Endothelial cell of umbilical vein (primary cell): ENCODE data around the gene FNDC3A. TPM values are rescaled to one million over a fixed set of nuclear protein-coding genes. Genes with fewer than 3 reads are reported as not detected.

Experiments
- BruUV-seq: library from RNA; stranded (reverse); fragments of 400-500 nt; replicated peaks from 2 replicates; lab custom pipeline; 2021; lab: Mats Ljungman, UMichigan
- CTCF ChIA-PET: fragments of 300-600, 350-600 bp; sonication (Branson Sonifier 250); formaldehyde crosslinking; loops from one replicate; lab custom pipeline; 2021; ENCODE audit warnings: antibody characterized with exemption, inconsistent platforms; lab: Charles Lee
- POLR2A ChIA-PET: fragments of 300-600, 350-600 bp; sonication (Branson Sonifier 250); formaldehyde crosslinking; loops from one replicate; lab custom pipeline; 2021; ENCODE audit warnings: antibody characterized with exemption, inconsistent platforms; lab: Charles Lee
- DNase-seq: peaks from one replicate; pipeline ENCODE4 v3.0.0-alpha.2; 2011; ENCODE audit warnings: low read depth, low spot score
- FAIRE-seq: peaks from 2 replicates; lab custom pipeline; 2011; peaks lifted over from hg19 to GRCh38; lab: Jason Lieb, UNC
- H2AFZ ChIP-seq: 2 replicates; pipeline ENCODE4 v1.6.0; 2012; ENCODE audit warnings: low read depth, low read length, control low read depth, inconsistent platforms
- H3K27ac ChIP-seq: 2 replicates; pipeline ENCODE4 v1.5.1; 2011; ENCODE audit warnings: low read depth, mild to moderate bottlenecking, control low read depth, low read length, moderate library complexity; ENCODE audit not compliant: insufficient read depth
- H3K27me3 ChIP-seq, 2 experiments: 2 replicates each; pipeline versions ENCODE4 v1.6.0 to v1.6.1; 2011; ENCODE audit warnings: low read length in 2 of 2, mixed read lengths in 1 of 2; ENCODE audit not compliant: control insufficient read depth in 2 of 2, insufficient read depth in 2 of 2
- H3K36me3 ChIP-seq, 2 experiments: 2 replicates in 1 of 2; 3 replicates in 1 of 2; pipeline ENCODE4 v1.5.1; 2011; ENCODE audit warnings: low read length in 2 of 2, mild to moderate bottlenecking in 1 of 2, moderate library complexity in 1 of 2; ENCODE audit not compliant: control insufficient read depth in 2 of 2, insufficient read depth in 2 of 2; ENCODE audit errors: extremely low read depth in 1 of 2
- H3K4me1 ChIP-seq: 3 replicates; pipeline ENCODE4 v1.5.1; 2011; ENCODE audit warnings: mild to moderate bottlenecking, low read length; ENCODE audit not compliant: control insufficient read depth, insufficient read depth; ENCODE audit errors: extremely low read depth
- H3K4me2 ChIP-seq: 2 replicates; pipeline ENCODE4 v1.6.1; 2011; ENCODE audit warnings: low read length, control low read depth, mixed read lengths; ENCODE audit not compliant: insufficient read depth
- H3K4me3 ChIP-seq, 3 experiments: fragments of 200-600 bp in 1 of 3; sonication (generic), shearing (Covaris generic) in 1 of 3; replicated peaks in 1 of 3; 2 replicates each; pipeline ENCODE4 v1.5.1; 2011 to 2016; ENCODE audit warnings: control low read depth in 3 of 3, low read length in 3 of 3, mild to moderate bottlenecking in 2 of 3, inconsistent platforms in 1 of 3, low read depth in 1 of 3, moderate library complexity in 1 of 3; ENCODE audit not compliant: insufficient read depth in 1 of 3
- H3K79me2 ChIP-seq: 2 replicates; pipeline ENCODE4 v1.6.0; 2012; ENCODE audit warnings: low read length, inconsistent platforms; ENCODE audit not compliant: control insufficient read depth, insufficient read depth
- H3K9ac ChIP-seq: replicated peaks from 2 replicates; pipeline ENCODE3; 2011; ENCODE audit warnings: low read length, control low read depth; ENCODE audit not compliant: insufficient read depth; ENCODE audit errors: extremely low read depth
- H3K9me1 ChIP-seq: replicated peaks from 3 replicates; pipeline ENCODE4 v1.6.0; 2011; ENCODE audit warnings: mild to moderate bottlenecking, low read length; ENCODE audit not compliant: control insufficient read depth, insufficient read depth; ENCODE audit errors: extremely low read depth
- H3K9me3 ChIP-seq: replicated peaks from 2 replicates; pipeline ENCODE4 v1.5.1; 2012; ENCODE audit warnings: low read length, inconsistent platforms; ENCODE audit not compliant: control insufficient read depth, insufficient read depth
- H4K20me1 ChIP-seq: replicated peaks from 2 replicates; pipeline ENCODE3; 2011; ENCODE audit warnings: mild to moderate bottlenecking, low read length; ENCODE audit not compliant: control insufficient read depth, insufficient read depth; ENCODE audit errors: extremely low read depth
- EZH2 ChIP-seq: IDR thresholded peaks from 2 replicates; pipeline ENCODE4 v1.6.1; 2012; ENCODE audit warnings: borderline replicate concordance, low read depth, mild to moderate bottlenecking, moderate library complexity, low read length, inconsistent platforms; ENCODE audit not compliant: severe bottlenecking
- FOS ChIP-seq: IDR thresholded peaks from 2 replicates; pipeline ENCODE4 v1.6.1; 2011; ENCODE audit warnings: mild to moderate bottlenecking, low read length, moderate library complexity, borderline replicate concordance; ENCODE audit not compliant: insufficient read depth
- GATA2 ChIP-seq: IDR thresholded peaks from 2 replicates; pipeline ENCODE4 v1.7.0; 2011; ENCODE audit warnings: low read depth, mild to moderate bottlenecking, moderate library complexity, mixed read lengths, low read length; ENCODE audit not compliant: insufficient read length, insufficient read depth
- JUN ChIP-seq: IDR thresholded peaks from 2 replicates; pipeline ENCODE4 v1.6.1; 2011; ENCODE audit warnings: borderline replicate concordance, low read depth; ENCODE audit not compliant: insufficient read length, insufficient read depth
- MAX ChIP-seq: IDR thresholded peaks from 2 replicates; pipeline ENCODE4 v1.6.1; 2011; ENCODE audit not compliant: insufficient read depth, insufficient read length
- MYC ChIP-seq: IDR thresholded peaks from one replicate; pipeline ENCODE4 v1.6.1; 2011; ENCODE audit warnings: mild to moderate bottlenecking, low read depth, low read length
- POLR2A ChIP-seq: IDR thresholded peaks from 2 replicates; pipeline ENCODE4 v1.6.1; 2012; ENCODE audit warnings: low read depth, mild to moderate bottlenecking, control low read depth, low read length
- POLR2AphosphoS5 ChIP-seq: IDR thresholded peaks from 2 replicates; pipeline ENCODE4 v1.6.1; 2012; ENCODE audit warnings: low read depth, mild to moderate bottlenecking, control low read depth, low read length, moderate library complexity; ENCODE audit not compliant: insufficient read depth
- dilution Hi-C: fragments of 300-500 bp; cut with MboI; formaldehyde crosslinking; loops from one replicate; pipeline ENCODE4 v1.15.0; 2019; ENCODE audit warnings: low sequenced_read_pairs; ENCODE audit not compliant: extremely low pct_ligation_motif_present
- intact Hi-C: fragments of 100-400 bp; cut with micrococcal nuclease; formaldehyde crosslinking; loops from one replicate; pipeline ENCODE4 v1.10.0; 2022
- polyA plus RNA-seq, 4 experiments: library from polyadenylated mRNA; depleted of rRNA in 3 of 4; stranded (reverse) in 3 of 4; unstranded in 1 of 4; fragments of >200 nt; gene quantifications; 2 replicates each; pipeline versions ENCODE4 v1.2.1 to v1.2.3, GENCODE V29; 2011 to 2012; ENCODE audit warnings: missing spikeins in 1 of 4
- total RNA-seq: library from RNA; stranded (reverse); gene quantifications from 2 replicates; pipeline ENCODE4 v1.2.3, GENCODE V29; 2021
- TF ChIP-seq, protein P1 (sequence below), 2 donors: IDR thresholded peaks; 1 replicate in 1 of 2; 2 replicates in 1 of 2; pipeline ENCODE4 v1.5.1; 2011; ENCODE audit warnings: low read length in 2 of 2, mild to moderate bottlenecking in 2 of 2, moderate library complexity in 2 of 2, control low read depth in 1 of 2, inconsistent platforms in 1 of 2, low read depth in 1 of 2; ENCODE audit not compliant: insufficient read depth in 1 of 2; ENCODE audit errors: extremely low read depth in 1 of 2

The FNDC3A gene
- total and polyA plus RNA-seq, 2 donors (not counting 3 experiments of a cell fraction or from before 2014, with no cell fraction given), result 26.3 to 50.8 TPM

DNA sequence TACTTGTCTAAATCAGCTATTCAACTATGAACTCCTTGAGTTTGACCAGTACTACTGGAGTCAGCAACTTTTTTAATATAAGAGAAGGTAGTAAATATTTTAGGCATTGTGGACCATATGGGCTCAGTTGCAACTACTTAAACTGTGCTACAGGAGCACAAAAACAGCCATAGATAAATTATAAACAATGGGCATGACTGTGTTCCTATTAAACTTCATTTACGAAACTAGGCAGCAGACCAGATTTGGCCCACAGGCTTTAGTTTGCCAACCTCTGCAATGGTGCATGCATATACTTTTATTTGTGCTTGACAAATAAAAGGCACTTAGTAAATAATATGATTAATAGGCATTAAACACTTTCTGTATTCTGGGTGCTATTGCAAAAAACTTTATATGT lies 7.6 kb downstream of the FNDC3A start:
- TF ChIP-seq, protein P1, sequence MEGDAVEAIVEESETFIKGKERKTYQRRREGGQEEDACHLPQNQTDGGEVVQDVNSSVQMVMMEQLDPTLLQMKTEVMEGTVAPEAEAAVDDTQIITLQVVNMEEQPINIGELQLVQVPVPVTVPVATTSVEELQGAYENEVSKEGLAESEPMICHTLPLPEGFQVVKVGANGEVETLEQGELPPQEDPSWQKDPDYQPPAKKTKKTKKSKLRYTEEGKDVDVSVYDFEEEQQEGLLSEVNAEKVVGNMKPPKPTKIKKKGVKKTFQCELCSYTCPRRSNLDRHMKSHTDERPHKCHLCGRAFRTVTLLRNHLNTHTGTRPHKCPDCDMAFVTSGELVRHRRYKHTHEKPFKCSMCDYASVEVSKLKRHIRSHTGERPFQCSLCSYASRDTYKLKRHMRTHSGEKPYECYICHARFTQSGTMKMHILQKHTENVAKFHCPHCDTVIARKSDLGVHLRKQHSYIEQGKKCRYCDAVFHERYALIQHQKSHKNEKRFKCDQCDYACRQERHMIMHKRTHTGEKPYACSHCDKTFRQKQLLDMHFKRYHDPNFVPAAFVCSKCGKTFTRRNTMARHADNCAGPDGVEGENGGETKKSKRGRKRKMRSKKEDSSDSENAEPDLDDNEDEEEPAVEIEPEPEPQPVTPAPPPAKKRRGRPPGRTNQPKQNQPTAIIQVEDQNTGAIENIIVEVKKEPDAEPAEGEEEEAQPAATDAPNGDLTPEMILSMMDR (IDR thresholded peaks at IDR 0.05; ENCODE audit: extremely low read depth in 1 of 2, insufficient read depth in 1 of 2, low read depth in 1 of 2, low read length in 2 of 2), result no peak
- TF ChIP-seq FOS (no peak), JUN (no peak), POLR2A (no peak), GATA2 (no peak), MYC (no peak), POLR2AphosphoS5 (no peak), MAX (no peak), EZH2 (no peak)

More for the DNA sequence above, 7.6 kb downstream of the FNDC3A start:
- intact Hi-C loops, result no loop called here
- Histone ChIP-seq H3K4me3 (no peak overlapping the region), H3K9me1 (no peaks in the 10 kb centered on the region), H2AFZ (no peak overlapping the region), H3K36me3 (no peaks in the 10 kb centered on the region), H3K4me1 (peaks cover 6% of the 10 kb centered on the region), H3K4me2 (no peak overlapping the region), H3K9me3 (no peaks in the 10 kb centered on the region), H4K20me1 (no peaks in the 10 kb centered on the region), H3K9ac (no peak overlapping the region), H3K27ac (no peak overlapping the region), H3K79me2 (peaks cover 40% of the 10 kb centered on the region), H3K27me3 (no peaks in the 10 kb centered on the region)
- dilution Hi-C loops, result no loop called here
- POLR2A ChIA-PET, result no interaction called here
- DNase-seq (no peak), FAIRE-seq (no peak)
- no TSS peak for BruUV-seq
- CTCF ChIA-PET, result no interaction called here
